ENCODE results near the gene NDST3.

The NDST3 gene

GRCh38 chr4:118206627-118207026, 172.3 kb downstream of the NDST3 start:
- ATAC-seq: no peak

DNA sequence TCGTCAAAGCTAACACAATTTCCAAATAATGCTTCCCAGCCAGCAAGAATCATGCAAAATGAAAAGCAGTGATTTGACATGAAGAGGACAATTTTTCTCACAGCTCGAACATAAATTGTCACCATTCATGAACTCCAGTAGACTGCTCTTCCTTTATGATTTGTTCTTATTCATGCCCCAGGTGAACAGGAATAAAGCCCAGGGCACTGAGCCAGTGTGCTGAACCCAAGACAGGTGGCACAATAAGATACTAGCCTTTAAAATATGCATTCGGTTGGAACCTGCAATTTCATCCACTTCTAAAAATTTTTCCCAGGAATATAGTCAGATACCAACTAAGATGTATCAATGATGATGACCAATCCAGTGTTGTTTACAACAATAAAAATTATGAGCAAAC, 178.8 kb downstream of the NDST3 start:
- no peak for TF ChIP-seq BACH2 (CRISPR knock-in tag; IDR thresholded peaks at IDR 0.05; ENCODE audit: borderline replicate concordance)
- no peak for TF ChIP-seq ARNTL (CRISPR knock-in tag; IDR thresholded peaks at IDR 0.05; ENCODE audit: borderline replicate concordance, low read depth)
- TF ChIP-seq TCF4 (CRISPR knock-in tag; IDR thresholded peaks at IDR 0.05; ENCODE audit: borderline replicate concordance): no peak
- TF ChIP-seq, protein P1, sequence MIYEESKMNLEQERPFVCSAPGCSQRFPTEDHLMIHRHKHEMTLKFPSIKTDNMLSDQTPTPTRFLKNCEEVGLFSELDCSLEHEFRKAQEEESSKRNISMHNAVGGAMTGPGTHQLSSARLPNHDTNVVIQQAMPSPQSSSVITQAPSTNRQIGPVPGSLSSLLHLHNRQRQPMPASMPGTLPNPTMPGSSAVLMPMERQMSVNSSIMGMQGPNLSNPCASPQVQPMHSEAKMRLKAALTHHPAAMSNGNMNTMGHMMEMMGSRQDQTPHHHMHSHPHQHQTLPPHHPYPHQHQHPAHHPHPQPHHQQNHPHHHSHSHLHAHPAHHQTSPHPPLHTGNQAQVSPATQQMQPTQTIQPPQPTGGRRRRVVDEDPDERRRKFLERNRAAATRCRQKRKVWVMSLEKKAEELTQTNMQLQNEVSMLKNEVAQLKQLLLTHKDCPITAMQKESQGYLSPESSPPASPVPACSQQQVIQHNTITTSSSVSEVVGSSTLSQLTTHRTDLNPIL (CRISPR knock-in tag; IDR thresholded peaks at IDR 0.05; ENCODE audit: low read depth): no peak
- TF ChIP-seq, protein P2, sequence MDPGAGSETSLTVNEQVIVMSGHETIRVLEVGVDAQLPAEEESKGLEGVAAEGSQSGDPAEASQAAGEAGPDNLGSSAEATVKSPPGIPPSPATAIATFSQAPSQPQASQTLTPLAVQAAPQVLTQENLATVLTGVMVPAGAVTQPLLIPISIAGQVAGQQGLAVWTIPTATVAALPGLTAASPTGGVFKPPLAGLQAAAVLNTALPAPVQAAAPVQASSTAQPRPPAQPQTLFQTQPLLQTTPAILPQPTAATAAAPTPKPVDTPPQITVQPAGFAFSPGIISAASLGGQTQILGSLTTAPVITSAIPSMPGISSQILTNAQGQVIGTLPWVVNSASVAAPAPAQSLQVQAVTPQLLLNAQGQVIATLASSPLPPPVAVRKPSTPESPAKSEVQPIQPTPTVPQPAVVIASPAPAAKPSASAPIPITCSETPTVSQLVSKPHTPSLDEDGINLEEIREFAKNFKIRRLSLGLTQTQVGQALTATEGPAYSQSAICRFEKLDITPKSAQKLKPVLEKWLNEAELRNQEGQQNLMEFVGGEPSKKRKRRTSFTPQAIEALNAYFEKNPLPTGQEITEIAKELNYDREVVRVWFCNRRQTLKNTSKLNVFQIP (CRISPR knock-in tag; IDR thresholded peaks at IDR 0.05; ENCODE audit: borderline replicate concordance, low read depth): no peak
- TF ChIP-seq, protein P3, sequence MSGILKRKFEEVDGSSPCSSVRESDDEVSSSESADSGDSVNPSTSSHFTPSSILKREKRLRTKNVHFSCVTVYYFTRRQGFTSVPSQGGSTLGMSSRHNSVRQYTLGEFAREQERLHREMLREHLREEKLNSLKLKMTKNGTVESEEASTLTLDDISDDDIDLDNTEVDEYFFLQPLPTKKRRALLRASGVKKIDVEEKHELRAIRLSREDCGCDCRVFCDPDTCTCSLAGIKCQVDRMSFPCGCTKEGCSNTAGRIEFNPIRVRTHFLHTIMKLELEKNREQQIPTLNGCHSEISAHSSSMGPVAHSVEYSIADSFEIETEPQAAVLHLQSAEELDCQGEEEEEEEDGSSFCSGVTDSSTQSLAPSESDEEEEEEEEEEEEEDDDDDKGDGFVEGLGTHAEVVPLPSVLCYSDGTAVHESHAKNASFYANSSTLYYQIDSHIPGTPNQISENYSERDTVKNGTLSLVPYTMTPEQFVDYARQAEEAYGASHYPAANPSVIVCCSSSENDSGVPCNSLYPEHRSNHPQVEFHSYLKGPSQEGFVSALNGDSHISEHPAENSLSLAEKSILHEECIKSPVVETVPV (CRISPR knock-in tag; IDR thresholded peaks at IDR 0.05): no peak
- no peak for TF ChIP-seq ZNF70 (CRISPR knock-in tag; IDR thresholded peaks at IDR 0.05)
- no peak for TF ChIP-seq SNAI2 (CRISPR knock-in tag; IDR thresholded peaks at IDR 0.05)
- no peak for ATAC-seq

More at GRCh38 chr4:118206627-118207026, 172.3 kb downstream of the NDST3 start:
- TF ChIP-seq SNAI2 (CRISPR knock-in tag; IDR thresholded peaks at IDR 0.05) (no peak), TSHZ2 (CRISPR knock-in tag; IDR thresholded peaks at IDR 0.05) (no peak), ZNF8 (CRISPR knock-in tag; IDR thresholded peaks at IDR 0.05) (no peak)
- TF ChIP-seq, protein P3 (CRISPR knock-in tag; IDR thresholded peaks at IDR 0.05): no peak
- TF ChIP-seq, protein P1 (CRISPR knock-in tag; IDR thresholded peaks at IDR 0.05; ENCODE audit: low read depth): no peak

- TF ChIP-seq GLIS3 (CRISPR knock-in tag; IDR thresholded peaks at IDR 0.05) (no peak), CSDC2 (CRISPR knock-in tag; IDR thresholded peaks at IDR 0.05) (no peak), PPARA (CRISPR knock-in tag; IDR thresholded peaks at IDR 0.05; ENCODE audit: borderline replicate concordance) (no peak), ARNTL (CRISPR knock-in tag; IDR thresholded peaks at IDR 0.05; ENCODE audit: borderline replicate concordance, low read depth) (no peak), OSR1 (CRISPR knock-in tag; IDR thresholded peaks at IDR 0.05) (no peak), ZFP3 (CRISPR knock-in tag; IDR thresholded peaks at IDR 0.05) (no peak)
- TF ChIP-seq, protein P1 (CRISPR knock-in tag; IDR thresholded peaks at IDR 0.05; ENCODE audit: low read depth): no peak
- TF ChIP-seq, protein P3 (CRISPR knock-in tag; IDR thresholded peaks at IDR 0.05): no peak
- no peak for ATAC-seq
These were observed 181.5 kb downstream of the NDST3 start for GRCh38 chr4:118215826-118216225.
